GM18907 (cell line): Measurements from ENCODE around the gene MYH3.
"Not testable (repeated sequence)": the region's sequence is repeated elsewhere in the genome, so short reads cannot be mapped to it uniquely, and the experiment has no call there.

Experiments used
- ATAC-seq: cut with Tn5 transposase; IDR thresholded peaks from one replicate; pipeline ENCODE4 v1.9.1; 2021; ENCODE audit warnings: mild to moderate bottlenecking, moderate library complexity; ENCODE audit not compliant: unreplicated experiment

MYH3 gene

DNA sequence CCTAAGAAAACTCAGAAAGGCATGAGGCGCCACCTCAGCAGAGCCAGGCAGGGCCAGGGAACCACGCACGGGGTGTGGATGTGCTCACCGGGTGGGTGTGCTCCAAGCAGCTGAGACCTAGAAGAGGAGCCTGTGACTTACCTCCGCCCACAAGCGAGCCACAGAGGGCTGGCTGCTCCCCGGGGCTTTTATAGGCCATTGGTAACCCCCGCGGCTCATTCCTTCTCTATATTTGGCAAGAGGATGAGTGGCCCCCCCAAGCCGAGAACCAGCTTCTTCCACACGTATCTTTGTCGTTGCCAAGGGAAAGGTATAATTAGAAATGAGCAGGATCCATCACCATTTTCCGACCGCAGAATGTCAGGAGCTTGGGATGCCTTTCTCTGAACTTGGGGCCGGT lies at the start of gene MYH3:
Gene MYH3 (minus strand): TSS at position 162 of the 400 bp plus-strand sequence. CDS start 2,245 bp downstream, outside the sequence.
- no peak for ATAC-seq

DNA sequence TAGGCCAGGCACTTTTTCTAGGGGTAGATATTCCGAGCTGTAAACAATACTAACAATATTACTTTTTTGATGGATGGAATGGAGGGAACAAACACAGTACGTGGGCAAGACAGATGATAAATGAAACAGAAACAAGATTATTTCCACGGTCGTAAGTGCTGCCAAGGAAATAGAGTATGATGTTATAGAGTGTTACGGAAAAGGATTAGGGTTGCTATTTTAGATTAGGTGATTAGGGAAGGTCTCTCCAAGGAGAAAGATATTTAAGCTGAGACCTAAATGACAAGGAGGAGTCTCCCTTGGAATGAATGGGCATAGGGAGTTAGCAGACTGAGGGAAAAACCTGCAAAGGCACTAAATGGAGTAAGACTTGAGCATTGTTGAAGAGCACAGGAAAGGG lies 48.6 kb upstream of the MYH3 start:
- ATAC-seq: no peak

DNA sequence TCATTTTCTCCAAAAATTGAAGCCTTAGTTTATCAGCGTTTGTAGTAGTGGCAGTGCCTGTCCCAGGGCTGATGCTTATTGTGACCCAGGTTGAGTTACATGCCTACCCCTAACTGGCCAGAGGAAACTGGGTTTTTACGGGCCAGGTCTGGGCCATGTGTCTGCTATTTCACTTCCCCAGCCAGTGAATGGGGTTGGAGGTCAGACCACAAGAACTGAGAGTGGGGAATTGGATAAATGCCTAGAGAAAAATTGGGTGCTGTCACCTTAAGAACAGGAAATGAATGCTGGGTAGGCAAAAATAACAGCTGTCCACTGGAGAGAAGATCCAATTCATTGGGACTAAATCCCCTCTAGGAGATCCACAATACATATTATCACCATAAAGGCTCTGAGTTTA lies 45.5 kb upstream of the MYH3 start:
- no peak for ATAC-seq

DNA sequence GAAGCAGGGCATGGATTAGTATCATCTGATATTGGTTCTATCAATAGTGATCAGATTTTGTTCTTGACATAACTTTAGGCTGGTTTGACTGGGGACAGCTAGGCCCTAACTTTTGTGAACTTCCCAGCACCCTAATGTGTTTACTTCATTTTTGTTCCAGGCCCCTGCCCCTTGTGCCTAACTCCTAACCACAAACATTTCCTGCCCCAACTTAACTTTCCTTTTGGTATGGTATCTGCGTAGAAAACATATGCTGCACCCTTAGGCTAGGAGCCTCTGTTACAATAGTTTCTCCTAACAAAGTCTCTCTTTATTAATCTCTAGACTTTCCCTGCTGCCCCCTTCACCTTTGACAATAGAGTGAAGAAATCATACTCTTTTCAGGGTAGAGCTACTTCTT lies 42.7 kb upstream of the MYH3 start:
- ATAC-seq: no peak

DNA sequence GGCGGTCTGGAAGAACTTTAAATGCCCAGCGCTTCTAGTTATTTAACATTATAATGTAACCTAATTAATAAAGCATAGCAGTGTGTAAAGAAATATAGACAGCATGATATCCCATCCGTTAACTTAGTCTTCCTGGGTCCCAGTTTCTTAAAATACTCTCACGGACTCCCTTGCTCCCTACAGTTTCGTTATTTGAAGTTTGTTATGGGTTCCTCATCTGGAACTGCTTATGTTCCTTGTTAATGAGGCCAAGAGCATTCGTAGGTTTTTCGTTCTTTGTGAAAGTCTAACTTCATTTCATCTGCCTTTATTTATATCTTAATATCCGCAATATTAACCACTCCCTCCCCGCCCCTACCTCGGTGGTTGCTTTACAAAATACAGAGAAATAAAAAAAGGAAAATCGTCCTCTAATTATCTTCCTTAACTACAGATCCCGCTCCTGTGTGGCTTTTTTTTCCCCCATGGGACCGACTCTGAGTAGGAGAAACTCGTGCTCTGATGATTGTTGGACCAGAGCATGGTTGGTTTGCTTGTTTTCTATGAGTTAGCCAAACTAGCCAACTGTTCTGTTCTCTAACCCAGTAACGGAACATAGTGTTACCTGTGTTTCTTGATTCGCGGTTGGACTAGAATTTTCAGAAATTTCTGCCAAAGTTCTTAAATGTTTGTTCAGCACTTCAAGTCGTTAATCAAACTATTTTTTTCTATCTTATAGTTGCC lies 41.1 kb upstream of the MYH3 start:
- ATAC-seq: peak; percentile 1

DNA sequence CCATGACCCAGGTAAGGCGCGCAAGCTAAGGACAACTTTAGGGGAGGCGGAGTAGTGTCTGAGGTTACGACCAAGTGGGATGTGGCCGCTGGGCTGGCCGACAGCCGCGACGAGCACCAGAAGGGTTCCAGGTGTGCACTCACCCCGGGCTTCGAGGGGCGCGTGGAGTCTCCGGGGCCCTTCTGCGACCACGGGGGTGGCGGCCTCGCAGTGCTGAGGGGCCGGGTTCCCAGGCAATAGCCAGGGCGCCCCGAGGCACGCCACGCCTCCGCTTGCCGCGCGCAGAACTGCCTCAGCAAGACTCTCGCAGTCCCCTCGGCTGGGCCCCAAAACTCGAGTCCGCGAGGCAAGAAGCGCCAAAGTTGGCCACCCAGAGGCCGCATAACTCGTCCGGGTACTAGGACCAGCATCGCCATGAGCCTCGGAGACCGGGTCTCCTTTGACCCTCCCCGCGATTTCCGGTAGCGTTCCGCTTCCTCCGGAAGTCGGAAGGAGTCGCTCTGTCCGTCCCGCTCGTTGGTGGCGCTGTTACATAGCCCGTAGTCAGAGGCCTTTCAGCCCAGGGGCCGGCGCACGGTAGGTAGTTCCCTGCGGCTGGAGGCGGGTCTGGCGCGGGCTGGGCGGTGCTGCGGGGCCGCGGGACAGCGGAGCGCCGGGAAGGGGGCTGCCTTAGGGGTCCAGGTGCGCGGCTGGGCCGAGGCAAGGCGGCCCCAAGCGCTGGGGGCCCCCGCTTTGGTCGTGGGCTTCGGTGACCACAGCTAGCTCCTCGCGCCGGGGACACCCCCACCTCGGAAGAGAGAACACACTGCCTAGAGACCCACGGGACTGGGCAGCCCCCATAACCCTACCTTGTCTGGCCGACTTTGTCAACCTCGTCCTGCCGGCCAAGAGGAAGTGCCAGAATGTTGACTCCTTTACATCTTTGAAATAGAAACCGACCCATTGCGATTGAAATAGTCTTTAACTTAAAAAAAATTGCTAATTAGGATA lies 40.3 kb upstream of the MYH3 start, which contains the start of the genes ADPRM and SCO1:
Gene ADPRM (plus strand): TSS at position 503 of the 990 bp plus-strand sequence. CDS start 7,333 bp downstream, outside the sequence.
Gene SCO1 (minus strand): TSS at position 442 of the 990 bp plus-strand sequence. CDS start 26 bp downstream, at position 416.
- peak; percentile 96 for ATAC-seq

DNA sequence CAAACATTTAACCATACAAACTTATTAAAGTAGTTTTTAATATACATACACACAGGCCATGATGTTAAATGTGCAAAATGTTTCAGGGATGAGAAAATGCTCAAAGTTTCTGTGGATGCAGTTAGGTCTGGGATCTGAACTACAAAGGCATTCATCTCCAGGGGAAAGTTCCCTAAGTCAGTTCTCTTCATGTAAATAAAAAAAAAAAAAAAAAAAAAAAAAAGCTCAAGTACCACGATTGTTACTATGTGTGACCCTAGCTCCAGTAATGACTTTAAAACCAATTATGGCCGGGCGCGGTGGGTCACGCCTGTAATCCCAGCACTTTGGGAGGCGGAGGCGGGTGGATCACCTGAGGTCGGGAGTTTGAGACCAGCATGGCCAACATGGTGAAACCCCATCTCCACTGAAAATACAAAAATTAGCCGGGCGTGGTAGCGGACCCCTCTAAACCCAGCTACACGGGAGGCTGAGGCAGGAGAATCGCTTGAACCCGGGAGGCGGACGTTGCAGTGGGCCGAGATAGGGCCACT lies 38.8 kb upstream of the MYH3 start:
- ATAC-seq: not testable (repeated sequence)

DNA sequence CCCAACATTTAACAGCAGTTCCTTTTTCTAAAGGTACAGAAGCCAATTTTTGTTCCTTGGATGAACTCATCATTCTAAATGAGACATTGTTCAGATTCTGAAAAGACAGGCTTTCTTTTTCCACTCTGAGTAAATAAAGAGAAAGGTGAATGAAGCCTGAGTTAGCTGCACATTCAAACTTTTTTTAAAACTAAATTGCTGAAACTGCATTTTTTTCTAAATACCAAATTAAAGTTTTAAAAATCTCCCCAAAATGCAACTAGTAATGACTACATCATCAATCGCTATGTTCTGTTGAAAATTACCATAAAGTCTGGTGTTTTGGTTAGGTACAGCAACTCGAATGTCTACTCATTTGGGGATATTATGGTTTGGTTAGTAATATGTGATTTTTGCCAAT lies 30.4 kb upstream of the MYH3 start:
- ATAC-seq: no peak

DNA sequence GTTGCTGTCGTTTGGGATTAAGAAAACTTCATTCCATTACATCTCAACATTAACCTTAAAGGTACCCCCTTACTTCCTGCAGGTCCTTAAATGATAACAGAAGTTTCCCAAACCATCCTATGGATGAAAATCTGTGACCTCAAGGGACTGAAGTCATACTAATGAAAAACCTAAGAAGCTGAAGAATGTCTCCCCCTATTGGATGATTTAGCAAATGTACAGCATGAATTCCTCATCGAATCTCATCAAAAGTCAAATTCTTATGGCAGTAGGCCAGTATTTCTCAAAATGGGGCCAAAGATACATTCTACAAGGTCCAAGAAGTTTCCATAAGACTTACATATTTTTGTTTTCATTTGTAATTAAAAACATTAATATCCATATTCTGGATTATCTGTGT lies 26.7 kb upstream of the MYH3 start:
- ATAC-seq: no peak

DNA sequence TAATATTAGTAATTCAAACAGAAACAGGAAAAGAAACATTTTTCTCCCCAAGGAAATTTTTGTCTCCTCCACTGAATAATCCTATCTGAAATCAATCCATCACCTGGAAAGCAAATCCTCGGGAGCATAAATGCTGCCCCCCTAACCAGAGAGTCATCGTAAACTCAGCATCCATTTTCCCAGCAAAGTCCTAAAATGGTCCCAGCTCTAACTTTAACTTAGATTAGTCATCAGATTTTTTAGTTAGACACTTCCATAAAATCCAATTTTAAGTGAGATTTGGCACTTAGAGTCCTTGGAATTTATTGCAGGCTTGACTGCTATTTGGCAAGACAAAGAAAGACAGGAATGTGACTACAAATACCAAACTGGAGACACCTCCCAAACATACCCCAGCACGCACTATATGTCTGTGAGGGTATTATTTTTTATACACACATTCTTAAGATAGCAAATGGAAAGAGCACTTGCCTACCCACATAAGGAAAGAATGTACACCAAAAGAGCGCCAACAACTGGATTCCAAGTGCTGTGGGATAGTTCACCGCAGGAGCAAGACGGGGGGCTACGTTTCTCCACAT lies 24.8 kb upstream of the MYH3 start:
- no peak for ATAC-seq

DNA sequence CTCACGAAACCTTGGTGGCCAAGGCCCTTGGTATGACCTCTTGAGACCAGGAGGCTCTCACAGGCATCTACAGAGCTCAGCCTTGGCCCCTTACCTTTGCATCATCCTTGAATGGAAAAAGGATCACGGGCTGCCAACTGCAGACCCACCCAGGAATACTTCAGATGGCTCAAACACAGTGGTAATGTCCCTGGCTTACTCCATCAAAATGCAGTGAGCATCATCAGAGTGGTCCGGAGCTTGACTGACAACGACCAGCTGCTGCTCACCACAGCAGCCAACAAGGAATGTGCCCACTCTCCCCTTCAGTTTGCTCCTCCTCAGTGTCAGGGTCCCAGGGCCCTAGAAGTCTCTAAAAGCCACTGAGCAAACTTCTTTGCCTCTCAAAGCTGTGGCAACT lies 17.6 kb upstream of the MYH3 start:
- ATAC-seq: no peak

DNA sequence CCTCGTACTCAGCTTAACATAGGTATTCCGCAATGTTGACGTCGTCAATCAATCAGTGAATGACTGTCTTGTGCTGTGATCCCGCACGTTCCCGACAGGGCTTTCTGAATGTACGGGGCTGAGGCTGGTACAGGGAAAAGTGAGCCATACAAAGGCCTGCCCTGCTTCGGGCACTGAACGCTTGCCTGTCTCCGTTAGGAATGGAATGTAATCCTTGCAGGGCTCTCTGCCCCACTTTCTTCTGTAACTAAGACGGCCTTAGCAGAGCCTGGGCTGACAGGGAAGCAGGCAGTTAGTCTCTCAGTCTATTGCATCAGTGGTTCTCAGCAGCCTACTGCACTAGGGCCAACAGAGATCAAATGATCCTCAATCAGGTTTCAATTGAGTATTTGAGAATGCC lies 16.2 kb upstream of the MYH3 start:
- ATAC-seq: no peak

DNA sequence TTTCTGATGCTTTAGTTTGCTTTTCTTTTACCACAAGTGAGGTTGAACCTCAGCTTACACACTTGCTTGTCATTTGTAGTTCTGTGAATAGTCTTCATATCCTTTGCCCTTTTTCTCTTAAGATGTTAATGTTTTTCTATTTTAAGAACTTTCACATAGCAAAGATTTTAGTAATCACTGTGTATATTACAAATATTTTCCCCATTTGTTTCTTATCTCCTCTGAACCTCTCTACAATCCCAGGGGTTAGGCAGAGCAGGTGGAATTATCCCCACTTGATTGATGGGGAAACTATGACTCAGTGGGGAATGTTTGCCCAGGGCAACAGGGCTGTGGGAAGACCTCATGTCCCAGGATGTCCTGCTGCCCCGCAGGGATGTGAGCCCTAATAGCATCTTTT lies 11.7 kb upstream of the MYH3 start:
- no peak for ATAC-seq

DNA sequence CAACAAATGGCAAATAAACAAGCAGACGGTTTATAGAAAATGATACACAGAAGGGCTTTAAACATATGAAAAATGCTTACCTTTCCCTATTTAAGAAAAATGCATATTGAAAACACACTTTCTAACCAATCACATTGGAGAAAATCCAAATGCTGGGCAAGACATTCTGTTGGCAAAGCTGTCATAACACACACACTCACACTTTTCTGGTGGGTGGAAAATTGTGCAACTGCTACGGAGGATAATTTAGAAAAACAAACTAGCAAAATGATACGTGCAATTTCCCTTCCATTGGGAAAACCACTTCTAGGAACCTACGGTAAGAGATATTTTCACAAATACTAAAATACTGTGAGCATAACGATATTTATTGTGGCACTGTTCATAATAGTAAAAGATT lies 9.8 kb upstream of the MYH3 start:
- no peak for ATAC-seq

DNA sequence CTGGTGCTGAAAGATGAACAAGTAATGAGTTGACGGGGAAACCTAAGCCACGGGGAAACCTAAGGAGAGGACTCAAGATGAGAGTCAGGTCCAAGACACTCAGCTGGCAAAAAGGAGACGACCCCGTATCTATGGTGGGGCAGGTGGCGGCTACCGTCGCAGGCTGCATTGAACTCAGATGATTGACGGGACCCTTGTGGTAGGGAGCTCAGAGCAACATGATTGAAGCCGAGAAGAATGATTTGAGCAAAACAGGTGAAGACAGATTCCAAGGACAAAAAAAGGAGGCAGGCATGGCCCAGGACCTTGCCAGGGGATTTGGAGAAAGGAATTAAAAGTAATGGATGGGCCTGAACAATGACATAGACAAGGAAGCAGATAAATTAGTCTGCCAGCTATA lies 7.5 kb upstream of the MYH3 start:
- ATAC-seq: no peak

DNA sequence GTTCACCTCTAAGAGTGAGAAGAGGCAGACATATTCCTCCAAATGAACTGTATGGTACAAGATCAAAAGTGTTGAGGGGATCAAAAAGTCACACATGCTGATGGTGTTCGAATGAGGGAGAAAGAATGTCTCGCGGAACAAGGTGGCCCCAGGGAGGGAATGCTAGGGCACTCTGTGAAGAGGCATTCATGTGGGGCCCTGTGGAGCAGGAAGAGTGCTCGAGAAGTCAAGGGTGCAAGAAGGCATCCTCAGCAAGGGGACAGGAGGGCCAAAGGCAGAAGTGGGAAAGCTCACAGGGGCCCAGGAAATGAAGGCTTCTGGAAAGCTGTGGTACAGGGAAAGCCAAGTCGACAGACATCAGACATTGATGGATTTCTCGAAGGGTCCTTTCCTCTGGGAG lies 6.1 kb upstream of the MYH3 start:
- ATAC-seq: no peak

DNA sequence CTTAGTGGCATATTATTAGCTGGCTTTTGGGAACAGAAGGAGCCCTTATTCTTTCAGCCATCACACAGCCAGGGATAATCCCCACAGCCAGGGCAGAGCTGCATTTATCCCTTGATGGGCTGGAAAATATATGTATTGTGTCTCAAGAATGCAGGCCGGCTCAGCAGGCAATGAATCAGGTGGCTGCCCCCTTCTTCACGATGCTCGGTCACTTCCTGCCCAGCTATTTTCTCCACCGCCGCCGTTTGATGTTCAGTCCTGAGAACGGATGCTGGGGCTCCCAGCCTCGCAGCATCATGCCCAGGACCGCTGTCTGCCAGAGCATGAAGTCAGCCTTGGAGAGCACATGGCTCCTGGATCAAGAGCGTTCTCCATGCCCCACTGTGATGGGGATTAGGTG lies 4.3 kb upstream of the MYH3 start:
- no peak for ATAC-seq

DNA sequence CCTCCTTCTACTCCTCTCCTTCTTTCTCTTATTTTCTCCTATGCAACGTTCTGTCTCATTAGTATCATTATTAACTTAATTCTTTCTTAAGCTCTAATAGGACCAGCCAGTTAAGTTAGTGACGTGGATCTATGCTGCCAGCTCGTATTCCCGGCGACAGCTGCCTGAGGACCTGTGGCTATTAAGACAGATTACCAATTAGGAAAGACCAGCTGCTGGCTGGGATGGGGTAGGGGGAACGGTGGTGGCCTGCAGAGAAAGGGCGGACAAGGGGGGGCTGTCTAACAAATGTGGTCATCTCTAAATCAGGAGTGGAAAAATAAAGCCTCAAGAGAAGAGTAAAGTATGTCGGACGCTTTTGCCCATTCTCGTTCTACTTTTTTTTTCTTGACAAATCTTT lies 770 bp upstream of the MYH3 start:
- no peak for ATAC-seq

DNA sequence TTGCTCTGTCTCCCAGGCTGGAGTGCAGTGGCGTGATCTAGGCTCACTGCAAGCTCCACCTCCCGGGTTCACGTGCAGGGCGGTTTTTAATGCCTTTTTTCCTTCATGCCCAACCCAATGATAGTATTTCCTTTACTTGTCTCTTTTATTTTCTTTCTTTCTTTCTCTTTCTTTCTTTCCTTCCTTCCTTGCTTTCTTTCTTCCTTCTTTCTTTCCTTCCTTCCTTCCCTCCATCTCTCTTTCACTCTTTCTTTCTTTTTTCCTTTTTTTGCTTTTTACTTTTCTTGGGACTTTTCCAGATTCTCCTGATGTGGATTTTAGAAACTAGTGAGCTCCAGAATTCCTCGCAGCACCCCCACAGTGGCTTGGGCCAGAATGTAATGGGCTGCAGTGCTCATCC lies 3.1 kb downstream of the MYH3 start:
- no peak for ATAC-seq

DNA sequence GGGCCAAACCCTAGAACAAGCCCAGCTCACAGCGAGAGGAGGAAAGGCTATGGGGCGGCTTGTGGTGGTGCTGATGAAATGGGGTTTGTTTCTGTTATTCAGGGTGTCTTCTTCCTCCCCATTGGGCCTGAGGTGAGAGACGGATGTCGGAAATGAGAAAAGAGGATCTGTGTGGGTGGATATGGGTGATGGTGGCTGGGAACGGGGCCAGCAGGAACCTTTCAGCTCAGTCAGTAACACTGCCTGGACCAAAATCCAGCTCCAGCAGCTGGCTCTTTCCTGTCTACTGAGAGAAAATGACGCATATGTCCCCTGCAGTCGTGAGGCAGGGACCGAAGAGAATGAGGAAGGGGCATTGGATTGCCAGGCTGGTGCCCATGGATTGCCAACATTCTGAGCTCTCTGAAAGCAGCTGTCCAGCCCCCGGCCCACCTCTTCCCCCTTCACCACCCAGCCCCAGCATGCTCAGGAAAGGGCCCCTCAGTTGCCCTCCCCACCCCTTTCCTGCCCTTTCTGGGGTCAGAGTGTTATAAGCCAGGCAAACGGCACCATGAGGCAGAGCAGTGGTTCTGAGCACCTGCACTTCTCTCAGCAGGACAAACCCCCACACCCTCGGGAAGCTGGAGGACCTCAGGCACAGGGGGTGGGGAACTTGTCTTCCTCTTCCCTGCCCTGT lies 4.0 kb downstream of the MYH3 start:
- ATAC-seq: no peak

DNA sequence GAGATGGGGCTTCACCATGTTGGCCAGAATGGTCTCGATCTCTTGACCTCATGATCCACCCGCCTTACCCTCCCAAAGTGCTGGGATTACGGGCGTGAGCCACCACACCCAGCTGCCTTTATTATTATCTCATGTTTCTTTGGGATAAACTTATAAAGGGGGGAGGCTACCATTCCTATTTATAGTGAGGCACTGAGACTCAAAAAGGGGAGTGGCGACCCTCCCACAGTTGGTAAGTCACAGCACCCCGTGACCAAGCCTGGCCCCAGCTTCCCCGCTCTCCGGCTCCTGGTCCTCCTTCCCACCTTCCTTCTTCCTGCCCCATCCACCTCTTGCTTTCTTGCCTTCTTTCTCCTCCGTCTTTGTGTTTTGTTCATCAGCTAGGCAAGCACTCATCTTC lies 5.2 kb downstream of the MYH3 start:
- no peak for ATAC-seq
